ENCODE results near the gene ZNF438.
"Not testable (repeated sequence)": the region's sequence is repeated elsewhere in the genome, so short reads cannot be mapped to it uniquely, and the experiment has no call there.

Gene ZNF438

GRCh38 chr10:31031558-31032257 lies at the start of gene ZNF438:
TSS of gene ZNF438 (minus strand) at chr10:31031865. CDS start at chr10:30877034, 154,831 bp downstream.
- peak; percentile 98 for DNase-seq

GRCh38 chr10:31076610-31076988 lies 44.9 kb upstream of the ZNF438 start:
- DNase-seq = no peak

GRCh38 chr10:31075881-31076609 lies 44.4 kb upstream of the ZNF438 start:
- no peak for DNase-seq

- no peak for DNase-seq
Measured at GRCh38 chr10:31075434-31075833, 43.8 kb upstream of the ZNF438 start.

GRCh38 chr10:31074722-31075086 lies 43.0 kb upstream of the ZNF438 start:
- DNase-seq = no peak

- no peak for DNase-seq
Measured at GRCh38 chr10:31073996-31074721, 42.5 kb upstream of the ZNF438 start.

- no peak for DNase-seq
Measured at GRCh38 chr10:31073211-31073610, 41.5 kb upstream of the ZNF438 start.

- no peak for DNase-seq
Measured at GRCh38 chr10:31072451-31072850, 40.8 kb upstream of the ZNF438 start.

GRCh38 chr10:31071232-31072005 lies 39.8 kb upstream of the ZNF438 start:
- DNase-seq = no peak

GRCh38 chr10:31070691-31071090 lies 39.0 kb upstream of the ZNF438 start:
- no peak for DNase-seq

- DNase-seq = no peak
Measured at GRCh38 chr10:31070025-31070424, 38.4 kb upstream of the ZNF438 start.

- DNase-seq = no peak
Measured at GRCh38 chr10:31069411-31069810, 37.7 kb upstream of the ZNF438 start.

GRCh38 chr10:31064348-31064747 lies 32.7 kb upstream of the ZNF438 start:
- no peak for DNase-seq

GRCh38 chr10:31063841-31064240 lies 32.2 kb upstream of the ZNF438 start:
- DNase-seq = no peak

- no peak for DNase-seq
Measured at GRCh38 chr10:31062856-31063255, 31.2 kb upstream of the ZNF438 start.

- no peak for DNase-seq
Measured at GRCh38 chr10:31061941-31062340, 30.3 kb upstream of the ZNF438 start.

- no peak for DNase-seq
Measured at GRCh38 chr10:31058795-31059703, 27.4 kb upstream of the ZNF438 start.

GRCh38 chr10:31056678-31057077 lies 25.0 kb upstream of the ZNF438 start:
- DNase-seq = not testable (repeated sequence)

- no peak for DNase-seq
Measured at GRCh38 chr10:31055573-31056251, 24.0 kb upstream of the ZNF438 start.

- DNase-seq = no peak
Measured at GRCh38 chr10:31051703-31052102, 20.0 kb upstream of the ZNF438 start.

GRCh38 chr10:31042670-31043069 lies 11.0 kb upstream of the ZNF438 start:
- DNase-seq = no peak

All from activated CD8-positive, alpha-beta memory T cell treated with anti-CD3 and anti-CD28 coated beads, Interleukin-2, amount 50 U/mL, for 48 hours (primary cell).